Cardiac fibroblast (primary cell): ENCODE measurements around the gene SERPINI1.
A peak's percentile ranks its signal among the peaks of the same experiment; 100 is the strongest.

Source experiments
- DNase-seq, 2 donors: peaks; one replicate each; pipeline versions ENCODE4 v3.0.0 to v3.0.0-alpha.2; 2010; ENCODE audit warnings: low read depth in 2 of 2
- H3K4me3 ChIP-seq, 2 donors: replicated peaks in 1 of 2; 1 replicate in 1 of 2; 2 replicates in 1 of 2; pipeline ENCODE4 v1.5.1; 2011; ENCODE audit warnings: low read depth in 2 of 2, low read length in 2 of 2, mild to moderate bottlenecking in 2 of 2, moderate library complexity in 1 of 2
- CTCF ChIP-seq: IDR thresholded peaks from one replicate; pipeline ENCODE4 v1.5.1; 2011; ENCODE audit warnings: low read depth, mild to moderate bottlenecking, low read length, inconsistent platforms

Gene SERPINI1

GRCh38 chr3:167739190-167739810 is 3.8 kb downstream of the SERPINI1 start:
- no peak for TF ChIP-seq CTCF
- no peak for DNase-seq
- no peak overlapping the region for H3K4me3 ChIP-seq

- no peak overlapping the region for H3K4me3 ChIP-seq
- peak; percentile 59 to 60 for DNase-seq
- peak; percentile 58 for TF ChIP-seq CTCF
These were observed 5.6 kb downstream of the SERPINI1 start for GRCh38 chr3:167740961-167741587.

DNA sequence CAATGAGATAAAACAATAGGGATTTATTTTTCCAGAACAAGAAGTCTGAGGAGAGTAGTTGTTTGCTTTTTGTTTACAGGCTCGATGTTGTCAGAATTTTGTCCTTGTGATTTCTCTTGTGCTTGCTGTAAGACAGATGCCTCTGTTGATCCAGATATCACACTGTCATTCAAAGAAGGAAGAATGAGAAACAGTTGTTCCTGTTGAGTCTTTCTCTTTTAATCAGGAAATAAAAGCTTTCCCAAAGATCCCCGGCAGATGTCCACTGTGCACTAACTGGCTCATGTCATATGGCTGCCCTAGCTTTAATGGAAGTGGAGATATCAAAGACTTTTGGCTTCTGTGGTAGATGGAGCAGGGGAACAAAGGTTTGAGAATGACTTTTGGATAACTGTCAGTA is 6.8 kb downstream of the SERPINI1 start:
- H3K4me3 ChIP-seq: no peak overlapping the region
- no peak for TF ChIP-seq CTCF
- no peak for DNase-seq

DNA sequence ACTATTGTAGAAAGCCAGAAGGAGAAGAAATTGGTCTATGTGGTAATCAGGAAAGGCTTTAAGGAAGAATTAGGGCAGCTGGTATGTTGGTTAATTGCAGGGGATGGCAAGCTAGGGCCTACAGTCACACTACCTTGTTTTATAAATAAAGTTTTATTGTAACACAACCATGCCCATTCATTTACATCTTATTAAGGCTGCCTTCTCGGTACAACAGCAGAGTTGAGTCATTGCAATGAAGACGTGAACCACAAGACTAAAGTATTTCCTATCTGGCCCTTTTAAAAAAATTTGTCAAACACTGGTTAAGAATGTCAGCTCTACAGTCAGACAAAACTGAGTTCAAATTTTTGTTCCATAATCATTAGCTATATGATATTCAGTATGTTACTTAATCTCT is 8.3 kb downstream of the SERPINI1 start:
- no peak for TF ChIP-seq CTCF

DNA sequence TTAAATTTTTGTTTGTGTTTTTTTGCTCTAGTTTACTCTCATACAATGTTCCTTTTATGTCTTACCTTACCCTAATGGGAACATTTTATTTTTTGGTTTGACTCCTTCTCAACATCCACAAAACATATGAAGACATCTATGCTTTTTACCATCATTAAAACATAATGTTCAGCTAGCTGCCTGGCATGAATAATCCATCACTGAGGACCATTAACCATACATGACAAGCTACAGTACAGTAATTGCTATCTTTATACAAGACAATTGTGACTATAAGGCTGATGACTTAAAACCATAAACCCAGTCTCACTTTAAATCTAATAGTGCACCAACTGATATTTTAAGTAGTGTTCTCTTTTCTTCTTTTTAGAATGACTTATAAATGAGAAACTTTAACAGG is 13.7 kb downstream of the SERPINI1 start:
- no peak overlapping the region for H3K4me3 ChIP-seq
- no peak for DNase-seq
- no peak for TF ChIP-seq CTCF

More for the DNA sequence above, 8.3 kb downstream of the SERPINI1 start:
- no peak overlapping the region for H3K4me3 ChIP-seq
- DNase-seq: peak in 1 of 2 donors; percentile 22

GRCh38 chr3:167749728-167750127 is 14.2 kb downstream of the SERPINI1 start:
- DNase-seq: no peak
- TF ChIP-seq CTCF: no peak
- H3K4me3 ChIP-seq: no peak overlapping the region
